ENCODE measurements around the gene FSIP1.

The FSIP1 gene

GRCh38 chr15:39695793-39696192, 86.8 kb downstream of the FSIP1 start:
- Histone ChIP-seq H3K4me3 (ENCODE audit: low read depth in 1 of 2, low read length in 1 of 2) (no peak overlapping the region), H3K27me3 (no peaks in the 10 kb centered on the region), H3K27ac (no peak overlapping the region), H3K4me1 (ENCODE audit: control insufficient read depth in 1 of 2, insufficient read depth in 1 of 2, low read depth in 1 of 2, low read length in 1 of 2) (no peaks in the 10 kb centered on the region), H3K36me3 (no peaks in the 10 kb centered on the region), H3K9me3 (no peaks in the 10 kb centered on the region)
- TF ChIP-seq CTCF (IDR thresholded peaks at IDR 0.05) = no peak

GRCh38 chr15:39692356-39693327, 90.0 kb downstream of the FSIP1 start:
- no peaks in the 10 kb centered on the region for H3K4me1 ChIP-seq (ENCODE audit: control insufficient read depth in 1 of 2, insufficient read depth in 1 of 2, low read depth in 1 of 2, low read length in 1 of 2)
- H3K27ac ChIP-seq = no peak overlapping the region
- H3K9me3 ChIP-seq = no peaks in the 10 kb centered on the region
- no peak for TF ChIP-seq CTCF (IDR thresholded peaks at IDR 0.05)
- no peak overlapping the region for H3K4me3 ChIP-seq (ENCODE audit: low read depth in 1 of 2, low read length in 1 of 2)
- no peaks in the 10 kb centered on the region for H3K36me3 ChIP-seq
- no peaks in the 10 kb centered on the region for H3K27me3 ChIP-seq

- Histone ChIP-seq H3K4me1 (ENCODE audit: control insufficient read depth in 1 of 2, insufficient read depth in 1 of 2, low read depth in 1 of 2, low read length in 1 of 2) (no peaks in the 10 kb centered on the region), H3K27me3 (no peaks in the 10 kb centered on the region), H3K9me3 (no peaks in the 10 kb centered on the region), H3K4me3 (ENCODE audit: low read depth in 1 of 2, low read length in 1 of 2) (no peak overlapping the region), H3K36me3 (no peaks in the 10 kb centered on the region), H3K27ac (no peak overlapping the region)
- no peak for TF ChIP-seq CTCF (IDR thresholded peaks at IDR 0.05)
Observed at GRCh38 chr15:39690881-39691634, 91.6 kb downstream of the FSIP1 start.

- Histone ChIP-seq H3K4me3 (ENCODE audit: low read depth in 1 of 2, low read length in 1 of 2) (no peak overlapping the region), H3K36me3 (no peaks in the 10 kb centered on the region), H3K27me3 (no peaks in the 10 kb centered on the region), H3K9me3 (no peaks in the 10 kb centered on the region), H3K27ac (no peak overlapping the region), H3K4me1 (ENCODE audit: control insufficient read depth in 1 of 2, insufficient read depth in 1 of 2, low read depth in 1 of 2, low read length in 1 of 2) (no peaks in the 10 kb centered on the region)
- no peak for TF ChIP-seq CTCF (IDR thresholded peaks at IDR 0.05)
Observed at GRCh38 chr15:39687965-39688364, 94.7 kb downstream of the FSIP1 start.

- Histone ChIP-seq H3K4me1 (ENCODE audit: control insufficient read depth in 1 of 2, insufficient read depth in 1 of 2, low read depth in 1 of 2, low read length in 1 of 2) (no peaks in the 10 kb centered on the region), H3K27me3 (no peaks in the 10 kb centered on the region), H3K4me3 (ENCODE audit: low read depth in 1 of 2, low read length in 1 of 2) (no peak overlapping the region), H3K9me3 (no peaks in the 10 kb centered on the region), H3K36me3 (no peaks in the 10 kb centered on the region), H3K27ac (no peak overlapping the region)
- no peak for TF ChIP-seq CTCF (IDR thresholded peaks at IDR 0.05)
Observed at GRCh38 chr15:39685999-39686613, 96.5 kb downstream of the FSIP1 start.
